Chondrocyte (in vitro differentiated cells): ENCODE measurements around the gene GALNT4. TPM values are rescaled to one million over a fixed set of nuclear protein-coding genes. Genes with fewer than 3 reads are reported as not detected.

Experiments
- DNase-seq: peaks from one replicate; pipeline ENCODE4 v3.0.0; 2021; ENCODE audit warnings: mixed read lengths, low spot score
- H3K27ac Mint-ChIP-seq: one replicate; pipeline ENCODE4 v1.8.0; 2021; ENCODE audit warnings: mild to moderate bottlenecking, moderate library complexity, mixed read lengths; ENCODE audit not compliant: unreplicated experiment
- H3K27me3 Mint-ChIP-seq: 2 replicates; pipeline ENCODE4 v1.8.0; 2021; ENCODE audit warnings: low read depth, mixed read lengths
- H3K36me3 Mint-ChIP-seq: 2 replicates; pipeline ENCODE4 v1.8.0; 2021; ENCODE audit warnings: low read depth, mixed read lengths
- H3K4me1 Mint-ChIP-seq: 2 replicates; pipeline ENCODE4 v1.8.0; 2021; ENCODE audit warnings: low read depth, mild to moderate bottlenecking, mixed read lengths
- H3K4me3 Mint-ChIP-seq: one replicate; pipeline ENCODE4 v1.8.0; 2021; ENCODE audit warnings: mild to moderate bottlenecking, moderate library complexity, mixed read lengths; ENCODE audit not compliant: unreplicated experiment
- H3K9me3 Mint-ChIP-seq: 2 replicates; pipeline ENCODE4 v1.8.0; 2021; ENCODE audit warnings: low read depth, mixed read lengths
- long read RNA-seq: library from polyadenylated mRNA; stranded (forward); transcript quantifications from one replicate; pipeline ENCODE4 v2.0.0, GENCODE V29; 2021
- total RNA-seq: library from RNA; stranded (reverse); gene quantifications from 3 replicates; pipeline ENCODE4 v1.2.1, GENCODE V29; 2021
- TF ChIP-seq, protein P1 (sequence below): fragments of 200-600 bp; sonication (generic); IDR thresholded peaks from 2 replicates; pipeline ENCODE4 v1.5.0; 2021; ENCODE audit warnings: antibody characterized with exemption, mild to moderate bottlenecking, moderate library complexity

GALNT4 gene
- 3.6 to 4.9 TPM (median 3.9 TPM) in 3 replicates for total RNA-seq
- long read RNA-seq, full-length matches to known transcripts: 13 of 13 reads
- long read RNA-seq, partial matches to known transcripts: 0 of 13 reads
- long read RNA-seq, other reads (novel, unspliced or antisense): 0 of 13 reads

DNA sequence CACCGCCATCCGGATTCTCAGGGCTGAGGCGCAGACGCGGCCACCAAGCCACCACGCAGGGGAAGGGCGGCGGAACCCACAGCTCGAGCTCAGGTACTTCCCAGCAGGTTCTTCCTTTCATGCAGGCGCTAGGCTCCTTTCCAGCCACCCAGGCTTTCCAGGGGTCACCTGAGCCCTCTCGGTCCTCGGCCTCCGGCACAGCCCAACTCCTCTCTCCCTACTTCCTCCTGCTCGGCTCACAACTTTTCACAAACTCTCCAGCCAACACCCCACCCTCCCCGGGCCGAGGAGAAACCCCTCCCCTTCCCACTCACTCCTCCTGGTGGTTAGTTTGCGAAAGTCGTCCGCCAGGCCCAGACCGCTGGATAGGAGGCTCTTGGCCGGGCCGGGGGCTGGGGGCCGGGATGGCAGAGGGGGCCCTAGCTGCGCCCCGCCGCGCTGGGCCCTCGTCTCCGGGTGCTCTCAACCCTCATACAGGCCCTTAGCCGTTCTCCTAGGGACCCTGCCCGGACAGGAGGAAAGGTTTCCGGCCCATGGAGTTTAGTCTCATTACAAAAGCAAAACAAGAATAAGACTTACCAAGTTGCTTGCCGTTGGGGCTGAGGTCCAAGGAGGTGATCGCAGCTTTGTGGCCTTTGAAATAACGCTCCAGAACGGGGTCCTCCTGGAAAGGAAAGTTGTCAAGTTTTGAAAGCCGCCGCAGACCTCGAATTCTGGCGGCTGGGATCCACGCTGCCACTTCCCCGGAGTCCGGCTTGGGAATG is at the start of gene GALNT4:
Gene GALNT4 (minus strand): TSS at position 256 of the 764 bp plus-strand sequence. CDS start 247 bp downstream, at position 9.
- TF ChIP-seq, protein P1, sequence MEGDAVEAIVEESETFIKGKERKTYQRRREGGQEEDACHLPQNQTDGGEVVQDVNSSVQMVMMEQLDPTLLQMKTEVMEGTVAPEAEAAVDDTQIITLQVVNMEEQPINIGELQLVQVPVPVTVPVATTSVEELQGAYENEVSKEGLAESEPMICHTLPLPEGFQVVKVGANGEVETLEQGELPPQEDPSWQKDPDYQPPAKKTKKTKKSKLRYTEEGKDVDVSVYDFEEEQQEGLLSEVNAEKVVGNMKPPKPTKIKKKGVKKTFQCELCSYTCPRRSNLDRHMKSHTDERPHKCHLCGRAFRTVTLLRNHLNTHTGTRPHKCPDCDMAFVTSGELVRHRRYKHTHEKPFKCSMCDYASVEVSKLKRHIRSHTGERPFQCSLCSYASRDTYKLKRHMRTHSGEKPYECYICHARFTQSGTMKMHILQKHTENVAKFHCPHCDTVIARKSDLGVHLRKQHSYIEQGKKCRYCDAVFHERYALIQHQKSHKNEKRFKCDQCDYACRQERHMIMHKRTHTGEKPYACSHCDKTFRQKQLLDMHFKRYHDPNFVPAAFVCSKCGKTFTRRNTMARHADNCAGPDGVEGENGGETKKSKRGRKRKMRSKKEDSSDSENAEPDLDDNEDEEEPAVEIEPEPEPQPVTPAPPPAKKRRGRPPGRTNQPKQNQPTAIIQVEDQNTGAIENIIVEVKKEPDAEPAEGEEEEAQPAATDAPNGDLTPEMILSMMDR: peak; percentile 88
- Mint-ChIP-seq H3K27me3 (no peaks in the 10 kb centered on the region), H3K4me3 (peak within 1 kb of the TSS; percentile 96), H3K27ac (peak within 1 kb of the TSS; percentile 91), H3K36me3 (peaks cover 4% of the 10 kb centered on the region), H3K4me1 (peaks cover 36% of the 10 kb centered on the region), H3K9me3 (no peaks in the 10 kb centered on the region)
- peak; percentile 96 for DNase-seq

DNA sequence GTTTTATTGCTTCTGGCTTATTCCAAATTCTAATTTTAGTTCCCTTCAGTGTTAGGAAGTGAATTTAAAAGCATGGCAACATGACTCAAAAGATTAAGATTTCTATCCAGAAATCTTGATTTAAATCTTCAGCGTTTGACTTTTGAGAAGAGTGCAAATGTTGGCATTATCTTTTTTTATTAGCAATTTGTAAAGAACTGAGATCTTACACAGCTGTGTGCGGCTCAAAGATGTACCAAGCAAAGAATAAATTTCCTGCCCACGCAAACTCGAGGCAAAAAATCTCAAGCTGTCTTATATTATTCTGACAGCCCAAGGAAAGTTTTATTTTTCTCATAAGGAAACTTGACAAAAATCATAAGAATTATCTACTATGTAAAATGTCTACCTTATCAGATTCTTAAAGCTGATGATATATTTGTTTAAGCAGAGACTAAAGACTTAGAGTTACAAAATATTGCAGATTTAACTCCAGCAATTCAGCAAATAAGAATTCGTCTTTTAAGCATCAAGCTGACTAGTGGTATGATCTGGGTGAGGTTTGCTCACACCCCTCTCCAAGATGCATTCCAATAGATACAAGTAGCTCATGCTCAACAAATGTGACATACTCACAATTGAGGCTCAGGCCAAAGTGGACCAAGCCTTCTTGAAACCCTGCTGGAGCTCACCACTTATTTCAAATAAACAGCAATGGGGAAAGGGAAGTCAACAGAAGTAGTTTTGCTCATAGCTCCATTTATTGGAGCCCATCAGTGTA is 48.6 kb upstream of the GALNT4 start:
- TF ChIP-seq, protein P1: no peak
- no peaks in the 10 kb centered on the region for H3K27me3 Mint-ChIP-seq
- peaks cover 38% of the 10 kb centered on the region for H3K4me1 Mint-ChIP-seq
- no peaks in the 10 kb centered on the region for H3K36me3 Mint-ChIP-seq
- H3K9me3 Mint-ChIP-seq: no peaks in the 10 kb centered on the region
- no peak overlapping the region for H3K4me3 Mint-ChIP-seq
- no peak overlapping the region for H3K27ac Mint-ChIP-seq
- DNase-seq: no peak

DNA sequence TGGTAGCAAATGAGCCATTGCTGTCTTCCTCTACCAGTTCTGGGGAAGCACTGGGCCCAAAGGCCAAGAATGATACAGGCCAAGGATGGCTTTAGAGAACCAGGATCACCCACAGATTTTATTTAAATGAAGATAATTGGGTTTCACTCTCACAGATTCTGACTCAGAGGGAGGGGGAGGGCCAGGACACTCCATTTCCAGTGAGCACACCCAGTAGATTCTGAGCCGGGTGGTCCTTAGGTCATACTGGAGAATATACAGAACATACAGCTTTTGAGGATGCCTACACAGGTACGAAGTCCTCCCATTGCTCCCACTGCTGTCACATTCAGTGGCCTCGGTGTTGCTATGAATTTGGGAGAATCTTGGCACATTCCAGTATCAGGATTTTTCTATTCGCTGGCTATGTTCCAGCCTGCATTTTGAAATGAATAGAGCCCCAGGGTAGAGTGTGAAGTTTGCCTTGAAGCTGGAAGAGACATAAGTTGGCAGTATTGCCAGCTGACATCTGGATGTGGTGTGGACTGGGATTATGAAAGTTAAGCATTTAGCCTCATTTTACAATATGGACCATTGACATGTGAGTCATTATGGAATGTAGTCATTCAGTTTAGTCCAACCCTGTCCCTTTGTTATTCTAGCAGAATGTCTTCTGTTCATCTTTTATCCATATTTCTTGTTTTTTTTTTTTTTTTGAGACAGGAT is 47.0 kb upstream of the GALNT4 start:
- no peak overlapping the region for H3K4me3 Mint-ChIP-seq
- H3K4me1 Mint-ChIP-seq: peaks cover 46% of the 10 kb centered on the region
- DNase-seq: no peak
- TF ChIP-seq, protein P1: no peak
- H3K27ac Mint-ChIP-seq: no peak overlapping the region
- H3K27me3 Mint-ChIP-seq: no peaks in the 10 kb centered on the region
- no peaks in the 10 kb centered on the region for H3K9me3 Mint-ChIP-seq
- no peaks in the 10 kb centered on the region for H3K36me3 Mint-ChIP-seq

DNA sequence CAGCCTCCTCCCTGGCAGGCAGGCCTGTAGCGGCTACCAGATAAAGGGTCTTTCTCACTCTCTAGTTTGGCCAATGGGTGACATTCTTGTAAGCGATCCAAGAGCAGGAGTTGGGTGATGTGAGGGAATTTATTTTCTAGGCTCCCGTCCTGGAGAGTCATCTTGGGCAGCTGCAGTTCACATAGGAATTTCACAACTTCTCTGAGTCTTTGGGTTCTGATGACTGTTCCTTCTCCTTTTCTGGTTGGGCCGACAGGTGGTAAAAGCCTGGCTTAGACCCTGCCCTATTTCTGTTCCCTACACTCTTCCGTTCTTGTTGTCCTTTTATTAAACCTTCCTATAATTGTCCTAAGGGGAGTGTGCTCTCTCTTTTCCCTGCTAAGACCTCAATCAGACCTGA is 43.9 kb upstream of the GALNT4 start:
- TF ChIP-seq, protein P1: no peak
- no peak overlapping the region for H3K4me3 Mint-ChIP-seq
- H3K36me3 Mint-ChIP-seq: no peaks in the 10 kb centered on the region
- DNase-seq: no peak
- no peak overlapping the region for H3K27ac Mint-ChIP-seq
- no peaks in the 10 kb centered on the region for H3K27me3 Mint-ChIP-seq
- H3K4me1 Mint-ChIP-seq: peaks cover 24% of the 10 kb centered on the region
- H3K9me3 Mint-ChIP-seq: no peaks in the 10 kb centered on the region
